ENCODE measurements around the gene GSE1. TPM values are rescaled to one million over a fixed set of nuclear protein-coding genes. Genes with fewer than 3 reads are reported as not detected.

GSE1 gene
- total and polyA plus RNA-seq, 2 experiments from 2014 or later: 32.4 to 135 TPM

DNA sequence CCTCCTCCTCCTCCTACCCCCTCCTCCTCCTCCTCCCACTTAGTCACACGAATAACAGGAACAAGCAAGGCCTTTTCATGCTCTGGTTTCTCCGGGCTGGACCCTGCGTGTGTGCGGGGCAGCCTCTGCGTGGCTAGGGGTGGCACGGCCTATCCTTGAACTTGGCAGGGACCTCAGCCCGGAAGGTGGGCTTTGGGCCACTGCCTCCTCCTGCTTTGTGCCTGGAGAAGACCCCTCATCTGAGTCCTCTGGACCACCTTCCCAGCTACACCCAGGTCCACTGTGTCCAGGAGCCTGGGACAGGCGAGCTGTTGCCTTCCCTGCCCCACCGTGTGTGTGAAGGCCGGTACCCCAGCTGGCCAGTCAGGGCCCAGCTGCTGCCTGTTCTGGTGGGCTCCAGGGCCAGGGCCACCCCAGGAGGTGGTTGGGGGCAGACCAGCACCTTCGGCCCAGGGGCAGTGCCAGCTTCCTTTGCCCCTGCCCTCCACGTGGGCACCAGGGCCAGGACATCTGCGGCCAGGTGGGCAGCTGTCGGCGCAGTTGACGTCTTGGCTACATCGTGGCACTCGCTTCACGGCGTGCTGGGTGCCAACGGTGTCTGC lies 40.3 kb downstream of the GSE1 start:
- Histone ChIP-seq H3K9me2 (ENCODE audit: insufficient read depth) (no peaks in the 10 kb centered on the region), H4K20me1 (replicated peaks; ENCODE audit: insufficient read depth) (peaks cover 12% of the 10 kb centered on the region)
- no peak for DNase-seq (ENCODE audit: low spot score)

More for the DNA sequence above, 40.3 kb downstream of the GSE1 start:
- Mint-ChIP-seq H3K27me3 (ENCODE audit: insufficient read depth, low read depth, poor library complexity) (peaks cover 10% of the 10 kb centered on the region), H3K27ac (no peak overlapping the region), H3K4me3 (no peak overlapping the region), H3K36me3 (ENCODE audit: low read depth) (peaks cover 58% of the 10 kb centered on the region), H3K4me1 (peaks cover 8% of the 10 kb centered on the region; the same call in 2 of the 3 replicates), H3K9me3 (no peaks in the 10 kb centered on the region)
- no peak for ATAC-seq
- 0 out of 2 replicates have a peak, but pooled peaks cover 7% of the 10 kb centered on the region for H3K36me3 ChIP-seq (ENCODE audit: insufficient read depth)
- no peaks in the 10 kb centered on the region for H3K4me1 ChIP-seq (ENCODE audit: insufficient read depth)
- no peak overlapping the region for H2AFZ ChIP-seq
- H3K4me2 ChIP-seq: no peak overlapping the region
- H3K27me3 ChIP-seq (ENCODE audit: insufficient read depth): no peaks in the 10 kb centered on the region
- no peak overlapping the region for H3K27ac ChIP-seq (ENCODE audit: low read depth)
- no peak for TF ChIP-seq ZNF331 (CRISPR knock-in tag; IDR thresholded peaks at IDR 0.05; ENCODE audit: low read depth)
- no peak for TF ChIP-seq NANOG (IDR thresholded peaks at IDR 0.05; ENCODE audit: borderline replicate concordance)
- TF ChIP-seq, protein P1, sequence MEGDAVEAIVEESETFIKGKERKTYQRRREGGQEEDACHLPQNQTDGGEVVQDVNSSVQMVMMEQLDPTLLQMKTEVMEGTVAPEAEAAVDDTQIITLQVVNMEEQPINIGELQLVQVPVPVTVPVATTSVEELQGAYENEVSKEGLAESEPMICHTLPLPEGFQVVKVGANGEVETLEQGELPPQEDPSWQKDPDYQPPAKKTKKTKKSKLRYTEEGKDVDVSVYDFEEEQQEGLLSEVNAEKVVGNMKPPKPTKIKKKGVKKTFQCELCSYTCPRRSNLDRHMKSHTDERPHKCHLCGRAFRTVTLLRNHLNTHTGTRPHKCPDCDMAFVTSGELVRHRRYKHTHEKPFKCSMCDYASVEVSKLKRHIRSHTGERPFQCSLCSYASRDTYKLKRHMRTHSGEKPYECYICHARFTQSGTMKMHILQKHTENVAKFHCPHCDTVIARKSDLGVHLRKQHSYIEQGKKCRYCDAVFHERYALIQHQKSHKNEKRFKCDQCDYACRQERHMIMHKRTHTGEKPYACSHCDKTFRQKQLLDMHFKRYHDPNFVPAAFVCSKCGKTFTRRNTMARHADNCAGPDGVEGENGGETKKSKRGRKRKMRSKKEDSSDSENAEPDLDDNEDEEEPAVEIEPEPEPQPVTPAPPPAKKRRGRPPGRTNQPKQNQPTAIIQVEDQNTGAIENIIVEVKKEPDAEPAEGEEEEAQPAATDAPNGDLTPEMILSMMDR (conservative IDR thresholded peaks at IDR 0.05; ENCODE audit: low read depth in 2 of 2): no peak
- TF ChIP-seq ZNF114 (CRISPR knock-in tag; IDR thresholded peaks at IDR 0.05): no peak
- no peak for TF ChIP-seq EZH2 (IDR thresholded peaks at IDR 0.05; ENCODE audit: low read depth, unreplicated experiment)
- TF ChIP-seq, protein P2, sequence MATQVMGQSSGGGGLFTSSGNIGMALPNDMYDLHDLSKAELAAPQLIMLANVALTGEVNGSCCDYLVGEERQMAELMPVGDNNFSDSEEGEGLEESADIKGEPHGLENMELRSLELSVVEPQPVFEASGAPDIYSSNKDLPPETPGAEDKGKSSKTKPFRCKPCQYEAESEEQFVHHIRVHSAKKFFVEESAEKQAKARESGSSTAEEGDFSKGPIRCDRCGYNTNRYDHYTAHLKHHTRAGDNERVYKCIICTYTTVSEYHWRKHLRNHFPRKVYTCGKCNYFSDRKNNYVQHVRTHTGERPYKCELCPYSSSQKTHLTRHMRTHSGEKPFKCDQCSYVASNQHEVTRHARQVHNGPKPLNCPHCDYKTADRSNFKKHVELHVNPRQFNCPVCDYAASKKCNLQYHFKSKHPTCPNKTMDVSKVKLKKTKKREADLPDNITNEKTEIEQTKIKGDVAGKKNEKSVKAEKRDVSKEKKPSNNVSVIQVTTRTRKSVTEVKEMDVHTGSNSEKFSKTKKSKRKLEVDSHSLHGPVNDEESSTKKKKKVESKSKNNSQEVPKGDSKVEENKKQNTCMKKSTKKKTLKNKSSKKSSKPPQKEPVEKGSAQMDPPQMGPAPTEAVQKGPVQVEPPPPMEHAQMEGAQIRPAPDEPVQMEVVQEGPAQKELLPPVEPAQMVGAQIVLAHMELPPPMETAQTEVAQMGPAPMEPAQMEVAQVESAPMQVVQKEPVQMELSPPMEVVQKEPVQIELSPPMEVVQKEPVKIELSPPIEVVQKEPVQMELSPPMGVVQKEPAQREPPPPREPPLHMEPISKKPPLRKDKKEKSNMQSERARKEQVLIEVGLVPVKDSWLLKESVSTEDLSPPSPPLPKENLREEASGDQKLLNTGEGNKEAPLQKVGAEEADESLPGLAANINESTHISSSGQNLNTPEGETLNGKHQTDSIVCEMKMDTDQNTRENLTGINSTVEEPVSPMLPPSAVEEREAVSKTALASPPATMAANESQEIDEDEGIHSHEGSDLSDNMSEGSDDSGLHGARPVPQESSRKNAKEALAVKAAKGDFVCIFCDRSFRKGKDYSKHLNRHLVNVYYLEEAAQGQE (IDR thresholded peaks at IDR 0.05; ENCODE audit: unreplicated experiment): no peak
- TF ChIP-seq STAT1 (IDR thresholded peaks at IDR 0.05; ENCODE audit: unreplicated experiment): no peak
- no peak for TF ChIP-seq CREB1 (CRISPR knock-in tag; IDR thresholded peaks at IDR 0.05; ENCODE audit: low read depth)
- no peak for TF ChIP-seq EZH2phosphoT487 (IDR thresholded peaks at IDR 0.05; ENCODE audit: unreplicated experiment)
- TF ChIP-seq, protein P3, sequence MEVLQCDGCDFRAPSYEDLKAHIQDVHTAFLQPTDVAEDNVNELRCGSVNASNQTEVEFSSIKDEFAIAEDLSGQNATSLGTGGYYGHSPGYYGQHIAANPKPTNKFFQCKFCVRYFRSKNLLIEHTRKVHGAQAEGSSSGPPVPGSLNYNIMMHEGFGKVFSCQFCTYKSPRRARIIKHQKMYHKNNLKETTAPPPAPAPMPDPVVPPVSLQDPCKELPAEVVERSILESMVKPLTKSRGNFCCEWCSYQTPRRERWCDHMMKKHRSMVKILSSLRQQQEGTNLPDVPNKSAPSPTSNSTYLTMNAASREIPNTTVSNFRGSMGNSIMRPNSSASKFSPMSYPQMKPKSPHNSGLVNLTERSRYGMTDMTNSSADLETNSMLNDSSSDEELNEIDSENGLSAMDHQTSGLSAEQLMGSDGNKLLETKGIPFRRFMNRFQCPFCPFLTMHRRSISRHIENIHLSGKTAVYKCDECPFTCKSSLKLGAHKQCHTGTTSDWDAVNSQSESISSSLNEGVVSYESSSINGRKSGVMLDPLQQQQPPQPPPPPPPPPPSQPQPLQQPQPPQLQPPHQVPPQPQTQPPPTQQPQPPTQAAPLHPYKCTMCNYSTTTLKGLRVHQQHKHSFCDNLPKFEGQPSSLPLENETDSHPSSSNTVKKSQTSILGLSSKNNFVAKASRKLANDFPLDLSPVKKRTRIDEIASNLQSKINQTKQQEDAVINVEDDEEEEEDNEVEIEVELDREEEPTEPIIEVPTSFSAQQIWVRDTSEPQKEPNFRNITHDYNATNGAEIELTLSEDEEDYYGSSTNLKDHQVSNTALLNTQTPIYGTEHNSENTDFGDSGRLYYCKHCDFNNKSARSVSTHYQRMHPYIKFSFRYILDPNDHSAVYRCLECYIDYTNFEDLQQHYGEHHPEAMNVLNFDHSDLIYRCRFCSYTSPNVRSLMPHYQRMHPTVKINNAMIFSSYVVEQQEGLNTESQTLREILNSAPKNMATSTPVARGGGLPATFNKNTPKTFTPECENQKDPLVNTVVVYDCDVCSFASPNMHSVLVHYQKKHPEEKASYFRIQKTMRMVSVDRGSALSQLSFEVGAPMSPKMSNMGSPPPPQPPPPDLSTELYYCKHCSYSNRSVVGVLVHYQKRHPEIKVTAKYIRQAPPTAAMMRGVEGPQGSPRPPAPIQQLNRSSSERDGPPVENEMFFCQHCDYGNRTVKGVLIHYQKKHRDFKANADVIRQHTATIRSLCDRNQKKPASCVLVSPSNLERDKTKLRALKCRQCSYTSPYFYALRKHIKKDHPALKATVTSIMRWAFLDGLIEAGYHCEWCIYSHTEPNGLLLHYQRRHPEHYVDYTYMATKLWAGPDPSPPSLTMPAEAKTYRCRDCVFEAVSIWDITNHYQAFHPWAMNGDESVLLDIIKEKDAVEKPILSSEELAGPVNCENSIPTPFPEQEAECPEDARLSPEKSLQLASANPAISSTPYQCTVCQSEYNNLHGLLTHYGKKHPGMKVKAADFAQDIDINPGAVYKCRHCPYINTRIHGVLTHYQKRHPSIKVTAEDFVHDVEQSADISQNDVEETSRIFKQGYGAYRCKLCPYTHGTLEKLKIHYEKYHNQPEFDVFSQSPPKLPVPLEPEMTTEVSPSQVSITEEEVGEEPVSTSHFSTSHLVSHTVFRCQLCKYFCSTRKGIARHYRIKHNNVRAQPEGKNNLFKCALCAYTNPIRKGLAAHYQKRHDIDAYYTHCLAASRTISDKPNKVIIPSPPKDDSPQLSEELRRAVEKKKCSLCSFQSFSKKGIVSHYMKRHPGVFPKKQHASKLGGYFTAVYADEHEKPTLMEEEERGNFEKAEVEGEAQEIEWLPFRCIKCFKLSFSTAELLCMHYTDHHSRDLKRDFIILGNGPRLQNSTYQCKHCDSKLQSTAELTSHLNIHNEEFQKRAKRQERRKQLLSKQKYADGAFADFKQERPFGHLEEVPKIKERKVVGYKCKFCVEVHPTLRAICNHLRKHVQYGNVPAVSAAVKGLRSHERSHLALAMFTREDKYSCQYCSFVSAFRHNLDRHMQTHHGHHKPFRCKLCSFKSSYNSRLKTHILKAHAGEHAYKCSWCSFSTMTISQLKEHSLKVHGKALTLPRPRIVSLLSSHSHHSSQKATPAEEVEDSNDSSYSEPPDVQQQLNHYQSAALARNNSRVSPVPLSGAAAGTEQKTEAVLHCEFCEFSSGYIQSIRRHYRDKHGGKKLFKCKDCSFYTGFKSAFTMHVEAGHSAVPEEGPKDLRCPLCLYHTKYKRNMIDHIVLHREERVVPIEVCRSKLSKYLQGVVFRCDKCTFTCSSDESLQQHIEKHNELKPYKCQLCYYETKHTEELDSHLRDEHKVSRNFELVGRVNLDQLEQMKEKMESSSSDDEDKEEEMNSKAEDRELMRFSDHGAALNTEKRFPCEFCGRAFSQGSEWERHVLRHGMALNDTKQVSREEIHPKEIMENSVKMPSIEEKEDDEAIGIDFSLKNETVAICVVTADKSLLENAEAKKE (CRISPR knock-in tag; IDR thresholded peaks at IDR 0.05): no peak
- TF ChIP-seq JUNB (IDR thresholded peaks at IDR 0.05; ENCODE audit: unreplicated experiment): no peak
- no peak for TF ChIP-seq POLR2AphosphoS5 (IDR thresholded peaks at IDR 0.05; ENCODE audit: low read depth)
- TF ChIP-seq ETS1 (IDR thresholded peaks at IDR 0.05): no peak
- peaks cover 26% of the 10 kb centered on the region for H3F3A ChIP-seq (replicated peaks; ENCODE audit: low read depth)
- peaks cover 3% of the 10 kb centered on the region; the same call in 1 of the 2 replicates for H3K79me2 ChIP-seq (replicated peaks; ENCODE audit: insufficient read depth)
- H3K4me3 ChIP-seq: no peak overlapping the region
